A673 (cell line): ENCODE data around the gene IGF2.

Experiments used
- EZH2 ChIP-seq: fragments of 200-600 bp; sonication (generic); IDR thresholded peaks from 2 replicates; pipeline ENCODE4 v1.6.1; 2017; ENCODE audit warnings: borderline replicate concordance, low read depth, mild to moderate bottlenecking, mixed read lengths, antibody characterized with exemption, low read length; ENCODE audit not compliant: poor library complexity, severe bottlenecking
- TF ChIP-seq, protein P1 (sequence below): fragments of 300-800, 200-600 bp; sonication (generic); conservative IDR thresholded peaks from 2 replicates; pipeline ENCODE4 v1.5.1; 2017; ENCODE audit warnings: low read depth, mild to moderate bottlenecking, antibody characterized with exemption, low read length, moderate library complexity, mixed read lengths

DNA sequence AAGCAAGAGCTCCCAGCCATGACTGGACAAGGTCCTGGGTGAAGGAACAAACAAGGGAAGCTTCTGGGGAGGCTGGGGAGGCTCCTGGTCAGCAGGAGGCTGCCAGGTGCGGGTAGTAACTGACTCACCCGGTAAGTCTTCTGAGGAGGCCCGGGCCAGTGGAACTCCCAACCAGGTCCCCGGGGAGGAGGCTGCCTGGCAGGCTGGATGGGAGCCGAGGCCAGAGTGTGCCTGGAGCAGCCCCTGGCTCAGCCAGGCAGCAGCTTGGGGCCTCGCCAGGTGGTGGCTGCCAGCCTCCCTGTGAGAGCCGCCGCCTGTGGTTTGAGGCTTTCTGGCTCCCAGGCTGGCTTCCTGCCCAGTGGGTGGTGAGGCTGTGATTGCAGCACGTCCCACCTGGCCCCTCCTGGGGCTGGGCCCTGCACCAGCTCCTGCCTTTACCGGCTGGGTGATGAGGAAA, 46.2 kb downstream of the IGF2 start:
- TF ChIP-seq, protein P1, sequence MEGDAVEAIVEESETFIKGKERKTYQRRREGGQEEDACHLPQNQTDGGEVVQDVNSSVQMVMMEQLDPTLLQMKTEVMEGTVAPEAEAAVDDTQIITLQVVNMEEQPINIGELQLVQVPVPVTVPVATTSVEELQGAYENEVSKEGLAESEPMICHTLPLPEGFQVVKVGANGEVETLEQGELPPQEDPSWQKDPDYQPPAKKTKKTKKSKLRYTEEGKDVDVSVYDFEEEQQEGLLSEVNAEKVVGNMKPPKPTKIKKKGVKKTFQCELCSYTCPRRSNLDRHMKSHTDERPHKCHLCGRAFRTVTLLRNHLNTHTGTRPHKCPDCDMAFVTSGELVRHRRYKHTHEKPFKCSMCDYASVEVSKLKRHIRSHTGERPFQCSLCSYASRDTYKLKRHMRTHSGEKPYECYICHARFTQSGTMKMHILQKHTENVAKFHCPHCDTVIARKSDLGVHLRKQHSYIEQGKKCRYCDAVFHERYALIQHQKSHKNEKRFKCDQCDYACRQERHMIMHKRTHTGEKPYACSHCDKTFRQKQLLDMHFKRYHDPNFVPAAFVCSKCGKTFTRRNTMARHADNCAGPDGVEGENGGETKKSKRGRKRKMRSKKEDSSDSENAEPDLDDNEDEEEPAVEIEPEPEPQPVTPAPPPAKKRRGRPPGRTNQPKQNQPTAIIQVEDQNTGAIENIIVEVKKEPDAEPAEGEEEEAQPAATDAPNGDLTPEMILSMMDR: no peak
- TF ChIP-seq EZH2: no peak
